ENCODE results near the gene ACOT11. TPM values are rescaled to one million over a fixed set of nuclear protein-coding genes. Genes with fewer than 3 reads are reported as not detected.
"Not testable (repeated sequence)": the region's sequence is repeated elsewhere in the genome, so short reads cannot be mapped to it uniquely, and the experiment has no call there.

The ACOT11 gene
- total RNA-seq, 2 experiments from 2014 or later, result 0.53 to 0.55 TPM

- H3K36me3 Mint-ChIP-seq (ENCODE audit: low read depth), result no peaks in the 10 kb centered on the region
- DNase-seq, result no peak
- H3K27ac Mint-ChIP-seq, result no peak within 1 kb of the TSS
- H3K4me1 Mint-ChIP-seq, result no peaks in the 10 kb centered on the region
- no peaks in the 10 kb centered on the region for H3K9me3 Mint-ChIP-seq
- peaks cover 2% of the 10 kb centered on the region for H3K27me3 Mint-ChIP-seq
- ChIA-PET CTCF (no interaction called here), POLR2A (no interaction called here)
- H3K4me3 Mint-ChIP-seq, result no peak within 1 kb of the TSS
Observed at GRCh38 chr1:54623216-54624007, 75.4 kb downstream of the ACOT11 start, which contains the start of gene FAM151A. TSS of gene FAM151A (minus strand) at chr1:54623525. CDS start at chr1:54623395, 130 bp downstream.

- ChIA-PET CTCF (no interaction called here), POLR2A (no interaction called here)
- Mint-ChIP-seq H3K27ac (no peak overlapping the region), H3K9me3 (no peaks in the 10 kb centered on the region), H3K36me3 (ENCODE audit: low read depth) (no peaks in the 10 kb centered on the region), H3K4me1 (no peaks in the 10 kb centered on the region), H3K27me3 (peaks cover 2% of the 10 kb centered on the region), H3K4me3 (no peak overlapping the region)
- no peak for DNase-seq
Observed at GRCh38 chr1:54624466-54625464, 76.7 kb downstream of the ACOT11 start.

- H3K36me3 Mint-ChIP-seq (ENCODE audit: low read depth), result no peaks in the 10 kb centered on the region
- H3K27ac Mint-ChIP-seq, result no peak overlapping the region
- POLR2A ChIA-PET, result no interaction called here
- H3K4me1 Mint-ChIP-seq, result no peaks in the 10 kb centered on the region
- CTCF ChIA-PET, result no interaction called here
- H3K9me3 Mint-ChIP-seq, result no peaks in the 10 kb centered on the region
- DNase-seq, result no peak
- H3K4me3 Mint-ChIP-seq, result no peak overlapping the region
- peaks cover 1% of the 10 kb centered on the region for H3K27me3 Mint-ChIP-seq
Observed at GRCh38 chr1:54627196-54627595, 79.2 kb downstream of the ACOT11 start.

GRCh38 chr1:54635804-54636203 lies 87.8 kb downstream of the ACOT11 start:
- H3K27me3 Mint-ChIP-seq, result peaks cover 20% of the 10 kb centered on the region
- POLR2A ChIA-PET; H3K27ac Mint-ChIP-seq; H3K4me1 Mint-ChIP-seq; H3K36me3 Mint-ChIP-seq (ENCODE audit: low read depth); H3K4me3 Mint-ChIP-seq; CTCF ChIA-PET; H3K9me3 Mint-ChIP-seq; DNase-seq: not testable (repeated sequence)

- CTCF ChIA-PET; DNase-seq; H3K4me1 Mint-ChIP-seq; H3K36me3 Mint-ChIP-seq (ENCODE audit: low read depth); POLR2A ChIA-PET; H3K4me3 Mint-ChIP-seq; H3K9me3 Mint-ChIP-seq; H3K27ac Mint-ChIP-seq: not testable (repeated sequence)
- H3K27me3 Mint-ChIP-seq, result peaks cover 20% of the 10 kb centered on the region
Observed at GRCh38 chr1:54636461-54637446, 88.7 kb downstream of the ACOT11 start.

GRCh38 chr1:54640361-54640760 lies 92.3 kb downstream of the ACOT11 start:
- no peak for DNase-seq
- POLR2A ChIA-PET, result no interaction called here
- Mint-ChIP-seq H3K27ac (no peak overlapping the region), H3K36me3 (ENCODE audit: low read depth) (no peaks in the 10 kb centered on the region), H3K9me3 (peaks cover 6% of the 10 kb centered on the region), H3K4me3 (no peak overlapping the region), H3K27me3 (peaks cover 15% of the 10 kb centered on the region), H3K4me1 (no peaks in the 10 kb centered on the region)
- CTCF ChIA-PET, result no interaction called here

GRCh38 chr1:54640863-54641836 lies 93.1 kb downstream of the ACOT11 start, which contains the start of gene MROH7:
TSS of gene MROH7 (plus strand) at chr1:54641786. CDS start at chr1:54652927, 11,141 bp downstream.
- Mint-ChIP-seq H3K36me3 (ENCODE audit: low read depth) (no peaks in the 10 kb centered on the region), H3K9me3 (peaks cover 6% of the 10 kb centered on the region), H3K27ac (no peak within 1 kb of the TSS), H3K4me3 (no peak within 1 kb of the TSS), H3K4me1 (no peaks in the 10 kb centered on the region), H3K27me3 (peaks cover 15% of the 10 kb centered on the region)
- ChIA-PET CTCF (no interaction called here), POLR2A (no interaction called here)
- DNase-seq, result no peak

- peaks cover 16% of the 10 kb centered on the region for H3K27me3 Mint-ChIP-seq
- H3K27ac Mint-ChIP-seq, result no peak overlapping the region
- POLR2A ChIA-PET, result no interaction called here
- CTCF ChIA-PET, result no interaction called here
- no peak overlapping the region for H3K4me3 Mint-ChIP-seq
- DNase-seq, result no peak
- peaks cover 6% of the 10 kb centered on the region for H3K9me3 Mint-ChIP-seq
- H3K4me1 Mint-ChIP-seq, result no peaks in the 10 kb centered on the region
- no peaks in the 10 kb centered on the region for H3K36me3 Mint-ChIP-seq (ENCODE audit: low read depth)
Observed at GRCh38 chr1:54643736-54644135, 95.7 kb downstream of the ACOT11 start.

- DNase-seq, result no peak
- ChIA-PET CTCF (no interaction called here), POLR2A (no interaction called here)
- Mint-ChIP-seq H3K9me3 (peaks cover 6% of the 10 kb centered on the region), H3K27me3 (peaks cover 22% of the 10 kb centered on the region), H3K4me1 (no peaks in the 10 kb centered on the region), H3K36me3 (ENCODE audit: low read depth) (no peaks in the 10 kb centered on the region), H3K4me3 (no peak overlapping the region), H3K27ac (no peak overlapping the region)
Observed at GRCh38 chr1:54645806-54646676, 98.0 kb downstream of the ACOT11 start.

GRCh38 chr1:54649130-54649898 lies 101.3 kb downstream of the ACOT11 start:
- H3K27ac Mint-ChIP-seq, result no peak overlapping the region
- CTCF ChIA-PET, result no interaction called here

GRCh38 chr1:54649921-54650320 lies 101.9 kb downstream of the ACOT11 start:
- CTCF ChIA-PET, result no interaction called here
- Mint-ChIP-seq H3K27me3 (peaks cover 20% of the 10 kb centered on the region), H3K27ac (no peak overlapping the region), H3K9me3 (no peaks in the 10 kb centered on the region), H3K4me3 (no peak overlapping the region), H3K4me1 (no peaks in the 10 kb centered on the region), H3K36me3 (ENCODE audit: low read depth) (no peaks in the 10 kb centered on the region)
- DNase-seq, result no peak
- POLR2A ChIA-PET, result no interaction called here

More at GRCh38 chr1:54649130-54649898, 101.3 kb downstream of the ACOT11 start:
- peaks cover 20% of the 10 kb centered on the region for H3K27me3 Mint-ChIP-seq
- H3K4me1 Mint-ChIP-seq, result no peaks in the 10 kb centered on the region
- POLR2A ChIA-PET, result no interaction called here
- no peaks in the 10 kb centered on the region for H3K9me3 Mint-ChIP-seq
- no peak for DNase-seq
- no peak overlapping the region for H3K4me3 Mint-ChIP-seq
- H3K36me3 Mint-ChIP-seq (ENCODE audit: low read depth), result no peaks in the 10 kb centered on the region

Data from activated CD4-positive, alpha-beta memory T cell treated with anti-CD3 and anti-CD28 coated beads, Interleukin-2, amount 10 ng/mL, durations not matched to agents 7 days and 5 days (primary cell).